K562 (cell line): Measurements from ENCODE around the gene NCL. TPM values are rescaled to one million over a fixed set of nuclear protein-coding genes. Genes with fewer than 3 reads are reported as not detected.

Experiments
- ATAC-seq: fragments of 200-7000 bp; cut with Tn5 transposase; 3 replicates; pipeline ENCODE4 v1.9.1; 2020; ENCODE audit warnings: moderate library complexity
- BruUV-seq: library from RNA; stranded (reverse); fragments of 400-500 nt; replicated peaks from 2 replicates; lab custom pipeline; 2021; lab: Mats Ljungman, UMichigan
- CTCF ChIA-PET: fragments of 300-600 bp; formaldehyde crosslinking; extraction: SDS; loops from one replicate; lab custom pipeline; 2021; ENCODE audit warnings: low intra/inter-chr PET ratio; lab: Yijun Ruan, JAX
- POLR2A ChIA-PET: fragments of 300-600, 350-650 bp; sonication (Branson Sonifier 250); formaldehyde crosslinking; extraction: SDS; loops from one replicate; lab custom pipeline; 2021; ENCODE audit warnings: antibody characterized with exemption, inconsistent platforms; lab: Yijun Ruan, JAX
- DNase-seq, 4 experiments: peaks; one replicate each; pipeline versions ENCODE4 v3.0.0 to v3.0.0-alpha.2; 2011 to 2018; ENCODE audit warnings: low spot score in 3 of 4, mixed read lengths in 3 of 4; ENCODE audit errors: extremely low read depth in 1 of 4
- FAIRE-seq: peaks from 2 replicates; lab custom pipeline; 2011; peaks lifted over from hg19 to GRCh38; lab: Jason Lieb, UNC
- H2AFZ ChIP-seq: 2 replicates; pipeline ENCODE4 v1.6.0; 2011; ENCODE audit warnings: low read depth, low read length, control low read depth, inconsistent platforms
- H3K27ac ChIP-seq: fragments of 200-600 bp; 3 replicates; pipeline ENCODE4 v1.8.0; 2011; ENCODE audit warnings: low read depth, mild to moderate bottlenecking, control low read depth, inconsistent platforms, low read length, moderate library complexity, mixed read lengths; ENCODE audit errors: extremely low read depth
- H3K27me3 ChIP-seq, 2 experiments: fragments of 300-600 bp in 1 of 2; 2 replicates in 1 of 2; 3 replicates in 1 of 2; pipeline versions ENCODE4 v1.6.0 to v1.8.0; 2011; ENCODE audit warnings: inconsistent platforms in 2 of 2, low read length in 2 of 2, mild to moderate bottlenecking in 1 of 2, mixed read lengths in 1 of 2, moderate library complexity in 1 of 2; ENCODE audit not compliant: control insufficient read depth in 2 of 2, insufficient read depth in 2 of 2
- H3K36me3 ChIP-seq: fragments of 300-600 bp; 3 replicates; pipeline ENCODE4 v1.8.0; 2011; ENCODE audit warnings: mild to moderate bottlenecking, low read length, inconsistent platforms; ENCODE audit not compliant: control insufficient read depth, insufficient read depth
- H3K4me1 ChIP-seq, 2 experiments: fragments of 200-600 bp in 1 of 2; replicated peaks in 1 of 2; 2 replicates in 1 of 2; 3 replicates in 1 of 2; pipeline versions ENCODE4 v1.5.1 to v1.8.0; 2011; ENCODE audit warnings: inconsistent platforms in 2 of 2, low read length in 2 of 2, mild to moderate bottlenecking in 1 of 2, mixed read lengths in 1 of 2, moderate library complexity in 1 of 2; ENCODE audit not compliant: control insufficient read depth in 2 of 2, insufficient read depth in 2 of 2
- H3K4me2 ChIP-seq: 2 replicates; pipeline ENCODE4 v1.6.1; 2011; ENCODE audit warnings: low read length, control low read depth, inconsistent platforms, mixed read lengths; ENCODE audit not compliant: insufficient read depth
- H3K4me3 ChIP-seq: fragments of 200-600 bp; sonication (generic), shearing (Covaris generic); 2 replicates; pipeline ENCODE4 v1.5.1; 2016; ENCODE audit warnings: control low read depth, inconsistent platforms
- H3K79me2 ChIP-seq: fragments of 200-600 bp; 3 replicates; pipeline ENCODE4 v1.8.0; 2011; ENCODE audit warnings: low read length, inconsistent platforms; ENCODE audit not compliant: control insufficient read depth, insufficient read depth
- H3K9ac ChIP-seq, 2 experiments: 2 replicates each; pipeline versions ENCODE4 v1.6.0 to v1.6.1; 2011; ENCODE audit warnings: low read depth in 2 of 2, low read length in 2 of 2, control low read depth in 1 of 2, inconsistent platforms in 1 of 2, mild to moderate bottlenecking in 1 of 2, mixed read lengths in 1 of 2; ENCODE audit not compliant: insufficient read depth in 1 of 2
- H3K9me1 ChIP-seq: one replicate; pipeline ENCODE4 v1.6.0; 2011; ENCODE audit warnings: inconsistent platforms, mild to moderate bottlenecking, low read length, moderate library complexity; ENCODE audit not compliant: control insufficient read depth, insufficient read depth
- H3K9me3 ChIP-seq: replicated peaks from 2 replicates; pipeline ENCODE4 v1.5.1; 2011; ENCODE audit warnings: low read depth, low read length, inconsistent platforms; ENCODE audit not compliant: control insufficient read depth, insufficient read depth
- H4K20me1 ChIP-seq: replicated peaks from 2 replicates; pipeline ENCODE4 v1.6.1; 2011; ENCODE audit warnings: low read length, inconsistent platforms, mixed read lengths; ENCODE audit not compliant: control insufficient read depth, insufficient read depth
- E4F1 ChIP-seq: fragments of 250-450 bp; sonication (Bioruptor Pico); IDR thresholded peaks from 2 replicates; pipeline ENCODE4 v1.5.0; 2021; ENCODE audit warnings: mild to moderate bottlenecking, borderline replicate concordance
- ELF2 ChIP-seq: fragments of 250-450 bp; sonication (Bioruptor Pico); IDR thresholded peaks from 2 replicates; pipeline ENCODE4 v1.5.0; 2021; ENCODE audit warnings: mild to moderate bottlenecking
- KLF13 ChIP-seq: fragments of 450-650 bp; IDR thresholded peaks from 2 replicates; pipeline ENCODE4 v1.6.1; 2016; ENCODE audit warnings: missing genetic modification characterization, low read depth, mild to moderate bottlenecking, missing compliant biosample characterization, moderate library complexity, borderline replicate concordance
- KLF16 ChIP-seq: IDR thresholded peaks from 2 replicates; pipeline ENCODE4 v1.6.1; 2016; ENCODE audit warnings: antibody characterized with exemption
- MCM3 ChIP-seq: fragments of 450-650 bp; IDR thresholded peaks from 2 replicates; pipeline ENCODE4 v1.6.1; 2016
- NR1H2 ChIP-seq: sonication (generic); formaldehyde crosslinking; IDR thresholded peaks from 2 replicates; pipeline ENCODE4 v1.4.0; 2020; ENCODE audit warnings: mild to moderate bottlenecking, missing genetic modification reagents
- NR4A1 ChIP-seq, 2 experiments: fragments of 250-450 bp in 1 of 2; fragments of 450-650 bp in 1 of 2; sonication (Bioruptor Pico) in 1 of 2; IDR thresholded peaks; 2 replicates each; pipeline versions ENCODE4 v1.4.0 to v1.6.1; 2016 to 2020; ENCODE audit warnings: mild to moderate bottlenecking in 2 of 2, missing compliant biosample characterization in 1 of 2, missing genetic modification characterization in 1 of 2, moderate library complexity in 1 of 2
- PHF21A ChIP-seq: fragments of 450-650 bp; IDR thresholded peaks from 2 replicates; pipeline ENCODE4 v1.6.1; 2017; ENCODE audit warnings: low read depth, borderline replicate concordance
- TARDBP ChIP-seq: fragments of 450-650 bp; IDR thresholded peaks from 2 replicates; pipeline ENCODE4 v1.6.1; 2016
- TGIF2 ChIP-seq: sonication (generic); formaldehyde crosslinking; IDR thresholded peaks from 2 replicates; pipeline ENCODE4 v1.8.1; 2022; ENCODE audit warnings: mild to moderate bottlenecking, missing genetic modification reagents, moderate library complexity
- ZBTB8A ChIP-seq: fragments of 450-650 bp; IDR thresholded peaks from 2 replicates; pipeline ENCODE4 v1.6.1; 2018; ENCODE audit warnings: mild to moderate bottlenecking, moderate library complexity; ENCODE audit not compliant: partially characterized antibody
- ZNF146 ChIP-seq: IDR thresholded peaks from one replicate; pipeline ENCODE4 v1.6.1; 2018; ENCODE audit warnings: missing compliant biosample characterization; ENCODE audit not compliant: unreplicated experiment
- ZNF165 ChIP-seq: fragments of 250-450 bp; sonication (Bioruptor Pico); IDR thresholded peaks from 2 replicates; pipeline ENCODE4 v1.4.0; 2020; ENCODE audit warnings: borderline replicate concordance
- ZNF175 ChIP-seq: fragments of 200-800 bp; sonication (Bioruptor generic); IDR thresholded peaks from 2 replicates; pipeline ENCODE4 v1.6.1; 2016; ENCODE audit warnings: low read depth, mild to moderate bottlenecking, missing genetic modification characterization, missing compliant biosample characterization
- ZNF3 ChIP-seq: fragments of 250-450 bp; sonication (Bioruptor Pico); IDR thresholded peaks from 2 replicates; pipeline ENCODE4 v1.5.0; 2021; ENCODE audit warnings: mild to moderate bottlenecking, moderate library complexity
- ZNF512 ChIP-seq: IDR thresholded peaks from 2 replicates; pipeline ENCODE4 v1.6.1; 2016; ENCODE audit warnings: missing genetic modification characterization, missing compliant biosample characterization
- WGBS: fragments of 100-300 bp; shearing (Covaris generic); methylation state at CpG from one replicate; pipeline ENCODE4 v1.1.6; 2016; ENCODE audit warnings: low coverage, mixed read lengths; ENCODE audit not compliant: insufficient coverage; ENCODE audit errors: missing lambda C conversion rate; 5-methylcytosine and 5-hydroxymethylcytosine counted together
- in situ Hi-C: fragments of 300-500 bp; cut with MboI; formaldehyde crosslinking; loops from 4 replicates; pipeline ENCODE4 v1.15.0; 2018; ENCODE audit warnings: inconsistent platforms, mixed read lengths
- intact Hi-C: fragments of 100-400 bp; cut with micrococcal nuclease; formaldehyde crosslinking; loops from 2 replicates; pipeline ENCODE4 v1.14.2; 2022
- polyA plus RNA-seq, 8 experiments: library from polyadenylated mRNA; depleted of rRNA in 4 of 8; stranded (reverse) in 5 of 8; unstranded in 3 of 8; fragments of >200 nt; fragmentation: Nextera tagmentation in 2 of 8; fragmentation: Illumina TruSeq in 1 of 8; extraction: Ambion mirVana in 2 of 8; extraction: Trizol in 1 of 8; gene quantifications; 2 replicates each; pipeline versions ENCODE4 v1.2.1 to v1.2.3, GENCODE V29; 2011 to 2014; ENCODE audit warnings: inconsistent platforms in 1 of 8, missing spikeins in 1 of 8
- total RNA-seq, 7 experiments: library from RNA; depleted of rRNA in 6 of 7; stranded (reverse); fragments of >200 nt in 6 of 7; fragmentation: Illumina TruSeq in 2 of 7; extraction: Trizol in 2 of 7; gene quantifications; 2 replicates each; pipeline versions ENCODE4 v1.2.1 to v1.2.3, GENCODE V29; 2011 to 2021; ENCODE audit warnings: low replicate concordance in 1 of 7

The NCL gene
- total and polyA plus RNA-seq, 9 of the 15 experiments (the other 6 are each of a cell fraction or from before 2014, with no cell fraction given) = 80.9 to 732 (median 361) TPM

- BruUV-seq = no TSS peak
- no peak for DNase-seq
- H3K27me3 ChIP-seq = no peaks in the 10 kb centered on the region
- no peak overlapping the region for H2AFZ ChIP-seq
- ChIA-PET POLR2A (interaction anchor here (1.4 kb wide), 2 partner anchors 22 to 24 kb away, joined by 3 read pairs; partner anchors contain the start of gene NCL), CTCF (no interaction called here)
- in situ Hi-C loops = no loop called here
- H3K4me1 ChIP-seq = peaks cover 0 to 6% of the 10 kb centered on the region in 2 experiments; a peak in 2 of 5 replicates
- 21% methylated on average over 4 of the region's 5 CpGs for WGBS
- FAIRE-seq = no peak
- no peaks in the 10 kb centered on the region for H3K9me1 ChIP-seq
- H3K79me2 ChIP-seq = no peaks in the 10 kb centered on the region
- no peak overlapping the region for H3K27ac ChIP-seq
- no peak overlapping the region for H3K4me2 ChIP-seq
- H3K4me3 ChIP-seq = no peak overlapping the region
- no peak for TF ChIP-seq ZNF512 (tag)
- TF ChIP-seq ZNF165 (CRISPR knock-in tag) = no peak
- TF ChIP-seq ZNF146 (CRISPR knock-in tag) = no peak
- no peak for TF ChIP-seq TARDBP
- TF ChIP-seq ZNF3 = no peak
- no peak for TF ChIP-seq ELF2 (CRISPR knock-in tag)
- TF ChIP-seq NR4A1 (CRISPR knock-in tag; IDR thresholded peaks at IDR 0.05) = no peak
- no peak for TF ChIP-seq NR4A1 (tag; IDR thresholded peaks at IDR 0.05)
- no peak for TF ChIP-seq ZBTB8A
- no peak for TF ChIP-seq KLF16
- TF ChIP-seq KLF13 (tag) = no peak
- TF ChIP-seq TGIF2 (CRISPR knock-in tag) = no peak
- TF ChIP-seq MCM3 = no peak
- TF ChIP-seq NR1H2 (CRISPR knock-in tag) = no peak
- TF ChIP-seq PHF21A = no peak
- no peak for TF ChIP-seq E4F1
- TF ChIP-seq ZNF175 (CRISPR knock-in tag) = no peak
- no peaks in the 10 kb centered on the region for H3K9me3 ChIP-seq
- H4K20me1 ChIP-seq = no peaks in the 10 kb centered on the region
- H3K9ac ChIP-seq = no peak overlapping the region
- intact Hi-C loops = loop anchor here (2.0 kb wide), 1 partner anchor 262 kb away; no protein-coding TSS in a partner anchor
- H3K36me3 ChIP-seq = no peaks in the 10 kb centered on the region
- ATAC-seq = no peak
Observed at GRCh38 chr2:231488331-231488730, 24.0 kb upstream of the NCL start.
